Activated naive CD8-positive, alpha-beta T cell treated with anti-CD3 and anti-CD28 coated beads, Interleukin-2, amount 50 U/mL, for 16 hours (primary cell): ENCODE measurements around the gene UMOD.

ENCODE experiments used
- DNase-seq: peaks from one replicate; pipeline ENCODE4 v3.0.0-alpha.2; 2020; ENCODE audit warnings: low read depth, low spot score

UMOD gene

DNA sequence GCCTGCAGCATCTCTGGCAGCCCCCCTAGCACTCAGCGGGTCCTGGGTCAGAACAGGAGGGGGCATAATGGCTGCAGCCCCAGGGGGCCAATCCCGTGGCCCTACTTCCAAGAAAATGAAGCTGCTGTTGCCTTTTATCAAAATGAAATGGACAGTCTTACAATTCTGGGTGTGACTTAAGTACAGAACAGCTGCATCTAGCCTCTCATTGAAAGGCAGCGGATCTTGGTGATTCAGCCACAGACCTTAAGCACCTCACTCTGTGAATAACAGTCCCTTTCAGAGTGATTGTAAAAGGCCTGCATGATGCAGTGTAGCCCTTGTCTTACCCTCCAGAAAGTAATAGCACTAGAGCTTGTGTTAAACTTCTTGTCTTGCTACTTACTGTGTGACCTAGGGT, 11.5 kb upstream of the UMOD start:
- DNase-seq: no peak

DNA sequence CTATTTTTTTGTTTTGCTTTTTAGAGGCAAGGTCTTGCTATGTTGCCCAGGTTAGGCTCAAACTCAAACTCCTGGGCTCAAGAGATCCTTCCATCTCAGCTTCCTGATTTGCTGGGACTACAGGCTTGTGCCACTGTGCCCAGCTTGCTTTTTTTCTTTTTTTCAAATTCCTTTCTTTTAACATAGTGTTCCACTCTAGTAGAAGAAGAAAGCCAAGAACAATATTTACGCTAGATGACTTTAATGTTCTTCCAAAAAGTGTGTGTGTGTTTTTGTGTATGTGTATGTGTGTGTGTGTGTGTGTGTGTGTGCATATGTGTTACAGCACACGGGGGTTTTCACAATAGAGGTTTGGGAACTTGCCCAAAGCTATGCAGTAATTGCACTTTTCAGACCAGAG, 10.7 kb upstream of the UMOD start:
- DNase-seq: no peak

DNA sequence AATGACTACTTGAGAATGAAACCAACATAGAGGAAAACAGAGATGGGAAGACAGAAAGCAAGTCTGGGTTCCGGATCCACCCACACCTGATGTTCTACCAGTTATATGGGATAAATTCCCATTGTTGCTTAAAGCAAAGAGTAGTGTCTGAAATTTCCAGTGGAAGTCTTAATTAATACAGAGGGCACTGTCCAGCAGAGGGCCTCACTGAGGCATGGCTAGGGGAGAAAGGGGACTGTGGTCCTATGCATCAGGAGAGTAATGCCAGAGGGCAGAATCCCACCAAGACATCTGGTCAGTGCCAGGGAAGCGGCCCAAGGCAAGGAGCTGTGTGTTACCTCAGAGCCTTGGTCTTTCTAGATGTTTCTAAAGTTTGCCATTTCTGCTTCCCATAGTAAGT, 7.5 kb upstream of the UMOD start:
- no peak for DNase-seq

DNA sequence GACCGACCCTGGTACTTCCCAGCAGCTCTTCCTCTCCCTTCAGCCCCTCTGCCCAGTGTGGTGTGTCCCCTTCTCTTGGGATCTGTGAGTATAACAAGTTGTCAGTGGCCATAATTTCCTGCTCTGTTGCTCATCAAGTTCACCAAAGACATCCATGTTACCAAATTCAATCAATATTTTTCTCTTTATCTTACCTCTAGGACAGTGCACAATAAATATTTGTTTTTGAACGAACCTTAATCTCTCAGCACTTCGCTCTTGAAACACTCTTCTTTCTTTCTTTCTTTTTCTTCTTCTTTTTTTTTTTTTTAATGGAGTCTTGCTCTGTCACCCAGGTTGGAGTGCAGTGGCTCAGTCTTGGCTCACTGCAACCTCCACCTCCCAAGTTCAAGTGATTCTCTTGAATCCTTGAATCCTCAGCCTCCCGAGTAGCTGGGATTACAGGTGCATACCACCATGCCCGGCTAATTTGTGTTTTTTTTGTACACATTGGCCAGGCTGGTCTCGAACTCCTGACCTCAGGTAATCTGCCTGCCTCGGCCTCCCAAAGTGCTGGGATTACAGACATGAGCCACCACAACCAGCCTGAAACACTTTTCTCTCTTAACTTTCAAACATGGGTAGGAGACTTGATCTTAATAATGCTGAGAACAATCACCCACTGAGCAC, 2.7 kb upstream of the UMOD start:
- no peak for DNase-seq

DNA sequence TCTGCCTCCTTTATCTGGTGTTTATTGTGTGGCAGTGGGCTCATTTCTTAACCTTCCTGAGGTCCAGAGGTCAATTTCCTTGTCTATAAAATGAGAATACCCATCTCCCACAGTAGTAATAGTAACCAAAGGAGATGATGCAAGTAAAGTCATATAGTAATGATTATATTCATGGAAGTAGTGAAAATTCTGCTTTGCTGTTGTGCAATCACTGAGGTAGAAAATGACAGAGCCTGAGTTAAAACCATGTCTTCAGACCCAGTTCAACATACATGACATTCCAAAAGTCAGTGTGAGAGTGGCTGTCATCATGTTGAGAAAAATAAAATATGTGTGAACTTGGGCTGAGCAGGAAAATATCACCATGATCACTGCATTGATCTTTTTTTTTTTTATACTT, 864 bp upstream of the UMOD start:
- no peak for DNase-seq

DNA sequence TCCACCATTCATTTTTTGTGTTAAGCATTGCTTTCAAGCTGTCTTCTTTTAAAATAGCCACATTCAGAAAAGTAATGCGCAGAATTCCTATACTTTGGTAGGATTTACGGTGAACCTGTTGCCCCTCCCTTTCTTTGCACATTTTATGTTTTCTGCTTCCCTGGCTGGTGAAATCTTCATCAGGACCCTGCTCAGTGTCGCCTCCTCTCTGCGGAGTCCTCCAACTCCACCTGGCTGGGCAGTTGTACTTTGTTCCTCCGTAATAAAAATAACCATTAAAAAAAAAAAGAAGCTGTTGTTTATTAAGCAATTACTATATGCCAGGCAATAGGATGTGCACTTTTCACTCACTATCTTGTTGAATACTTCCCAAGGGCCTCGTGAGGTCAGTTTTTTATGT, 2.9 kb downstream of the UMOD start:
- no peak for DNase-seq

DNA sequence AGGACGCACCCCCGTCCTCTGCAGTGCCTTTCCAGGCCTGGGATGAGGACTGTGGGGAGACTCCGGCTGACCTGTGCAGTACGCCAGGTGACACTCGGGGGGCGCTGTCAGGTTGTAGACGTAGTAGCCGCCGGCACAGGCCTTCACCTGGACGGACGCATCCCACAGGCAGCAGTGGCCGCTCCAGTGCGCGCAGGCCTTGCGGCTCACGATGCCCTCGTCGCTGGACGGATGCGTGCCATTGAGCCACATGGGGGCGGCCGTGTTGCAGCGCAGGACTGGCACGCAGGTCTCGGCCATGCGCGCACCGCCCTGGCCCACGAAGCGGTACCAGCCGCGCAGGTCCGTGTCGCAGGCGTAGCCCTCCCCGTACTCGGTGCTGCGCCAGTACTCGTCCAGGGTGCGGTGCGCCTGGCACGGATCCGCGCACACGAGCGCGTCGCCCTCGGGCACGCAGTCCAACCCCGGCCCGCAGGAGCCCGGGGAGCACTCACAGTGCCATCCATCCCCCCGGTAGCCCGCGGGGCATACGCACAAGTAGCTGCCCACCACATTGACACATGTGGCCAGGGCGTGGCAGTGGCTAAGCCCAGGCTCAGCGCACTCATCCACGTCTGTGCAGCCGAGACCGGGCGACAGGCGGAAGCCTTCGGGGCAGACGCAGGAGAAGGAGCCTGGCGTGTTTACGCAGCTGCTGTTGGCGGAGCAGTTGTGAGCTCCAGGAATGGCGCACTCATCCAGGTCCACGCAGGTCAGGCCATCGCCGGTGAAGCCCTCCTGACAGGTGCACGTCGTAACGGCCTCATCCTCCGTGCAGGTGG, 3.9 kb downstream of the UMOD start:
- DNase-seq: no peak

DNA sequence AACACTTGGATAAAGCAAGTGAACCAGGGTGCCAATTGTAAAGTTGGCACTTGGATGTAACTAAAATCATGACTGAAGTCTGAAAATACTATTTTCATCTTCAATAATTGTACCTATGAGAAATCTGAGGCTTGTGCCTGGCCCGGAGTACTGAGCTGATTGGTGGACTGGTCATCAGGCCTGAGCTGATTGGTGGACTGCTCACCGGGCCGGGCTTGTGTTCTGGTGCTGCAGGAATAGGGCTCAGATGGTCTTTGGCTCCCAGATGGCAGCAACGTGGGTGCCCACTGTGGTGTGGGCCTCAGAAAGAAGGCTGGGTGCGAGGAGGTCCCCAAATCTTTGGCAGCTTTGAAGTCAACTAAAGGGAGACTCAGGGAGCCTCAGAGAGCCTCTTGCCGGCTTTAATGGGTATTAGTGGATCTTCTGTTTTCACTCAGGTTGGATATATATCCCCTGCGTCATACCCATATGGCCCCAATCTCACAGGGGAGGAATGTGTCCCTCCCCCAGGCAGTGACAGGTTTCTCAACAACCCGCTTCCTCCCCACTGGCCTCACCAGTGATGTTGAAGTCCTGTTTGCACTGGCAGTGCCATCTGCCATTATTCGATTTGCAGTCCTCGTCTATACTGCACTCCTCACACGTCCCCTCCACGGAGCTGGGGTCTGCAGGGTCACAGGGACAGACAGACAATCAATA, 4.7 kb downstream of the UMOD start:
- no peak for DNase-seq

DNA sequence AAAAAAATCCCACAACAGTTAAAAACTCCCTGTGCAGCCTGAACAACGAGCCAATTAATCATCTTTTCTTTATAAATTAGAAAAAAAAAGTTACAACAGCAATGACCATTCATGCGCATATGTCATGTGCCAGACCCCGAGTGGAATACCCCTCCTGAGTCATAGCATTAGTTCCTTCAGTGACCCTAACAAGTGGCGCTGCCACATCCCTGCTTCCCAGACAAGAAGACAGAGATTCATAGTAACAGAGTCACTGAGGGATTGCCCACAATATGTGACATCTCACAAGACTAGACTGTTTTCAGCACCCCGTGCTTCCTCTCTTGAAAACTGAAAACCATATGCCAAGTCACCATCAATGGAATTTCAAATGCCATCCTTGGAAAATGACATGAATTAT, 7.9 kb downstream of the UMOD start:
- DNase-seq: no peak

DNA sequence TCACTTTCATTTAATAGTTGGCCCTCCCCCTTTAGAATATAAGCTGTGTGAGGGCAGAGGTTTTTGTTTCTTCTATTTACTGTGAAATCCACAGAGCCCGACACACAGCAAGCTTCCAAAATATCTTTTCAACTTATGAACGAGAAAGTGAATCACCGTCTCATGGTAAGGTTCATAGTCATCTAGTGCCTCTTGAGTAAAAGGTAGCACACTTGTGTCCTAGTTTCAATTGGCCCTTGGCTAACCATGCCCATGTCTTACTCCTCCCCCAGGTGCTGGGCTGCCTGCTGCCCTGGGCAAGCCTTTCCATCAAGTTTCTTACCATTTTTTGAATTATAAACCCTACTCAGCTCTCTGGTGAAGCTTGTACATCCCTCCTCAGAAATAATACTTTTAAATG, 12.8 kb downstream of the UMOD start:
- DNase-seq: no peak

DNA sequence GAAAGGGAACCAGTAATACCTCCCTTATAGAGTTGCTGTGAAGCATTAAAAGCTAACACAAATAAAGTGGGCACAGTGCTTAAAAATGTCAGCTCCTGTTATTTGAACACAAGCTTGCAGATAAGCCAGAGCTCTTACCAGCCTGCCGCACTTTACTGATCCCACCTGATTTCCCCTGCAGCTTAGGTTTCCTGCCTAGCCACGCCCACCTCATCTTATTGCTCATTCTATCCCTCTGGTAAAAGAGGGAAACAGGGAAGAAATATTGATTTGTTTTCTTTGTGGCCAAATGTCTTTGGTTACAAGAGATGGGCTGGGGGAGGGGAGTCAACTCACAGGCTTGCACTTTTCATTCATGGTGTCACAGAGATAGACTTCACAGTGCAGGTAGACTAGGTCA, 15.6 kb downstream of the UMOD start:
- DNase-seq: no peak

DNA sequence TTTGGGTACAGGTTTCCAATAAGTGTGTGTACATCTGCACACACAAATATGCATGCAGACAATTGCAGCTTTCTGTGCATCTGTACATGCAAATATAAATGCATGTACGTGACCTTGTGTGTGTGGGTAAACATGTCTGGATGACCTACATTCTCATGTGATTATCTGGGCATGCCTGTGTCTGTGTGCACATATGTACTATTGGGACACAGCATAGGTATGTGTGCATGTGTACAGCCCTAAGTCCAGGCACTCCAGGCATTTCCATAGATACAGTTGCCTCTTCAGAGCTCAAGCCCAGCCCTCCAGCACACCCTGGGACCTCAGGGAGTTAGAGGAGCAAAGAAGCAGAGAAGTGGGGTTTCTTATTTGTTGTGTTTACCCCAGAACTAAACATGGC, 18.1 kb downstream of the UMOD start:
- DNase-seq: no peak

DNA sequence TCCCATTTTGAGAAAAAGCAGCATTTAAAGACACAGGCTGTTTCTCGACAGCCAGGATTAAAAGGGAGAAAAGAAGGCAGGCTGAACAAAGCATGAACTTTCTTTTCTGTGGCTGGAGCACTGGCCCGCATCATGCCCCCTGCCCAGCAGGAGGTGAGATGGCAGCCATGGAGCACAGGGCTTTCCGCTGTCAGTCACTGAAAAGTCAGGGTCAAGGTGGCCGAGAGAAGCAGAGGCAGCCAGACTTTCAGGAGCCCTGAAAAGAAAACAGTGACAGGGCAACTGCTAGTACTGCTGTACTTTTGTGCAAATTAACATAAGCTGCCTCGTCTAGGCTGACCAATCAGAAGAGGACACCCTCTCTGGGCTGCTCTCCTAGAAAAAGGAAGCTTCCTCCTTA, 19.4 kb downstream of the UMOD start:
- DNase-seq: no peak

DNA sequence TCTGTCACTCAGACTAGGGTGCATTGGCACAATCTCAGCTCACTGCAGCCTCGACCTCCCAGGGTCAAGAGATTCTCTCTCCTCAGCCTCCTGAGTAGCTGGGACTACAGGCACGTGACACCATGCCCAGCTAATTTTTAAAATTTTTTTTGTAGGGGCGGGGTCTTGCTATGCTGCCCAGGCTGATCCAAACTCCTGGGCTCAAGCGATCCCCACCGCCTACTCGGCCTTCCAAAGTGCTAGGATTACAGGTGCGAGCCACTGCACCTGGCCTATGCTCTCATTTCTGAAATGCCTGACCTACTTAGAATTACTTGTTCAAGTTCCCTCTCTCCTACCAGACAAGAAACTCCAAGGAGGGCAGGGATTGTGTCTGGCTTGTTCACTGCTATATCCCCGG, 20.1 kb downstream of the UMOD start:
- DNase-seq: no peak

DNA sequence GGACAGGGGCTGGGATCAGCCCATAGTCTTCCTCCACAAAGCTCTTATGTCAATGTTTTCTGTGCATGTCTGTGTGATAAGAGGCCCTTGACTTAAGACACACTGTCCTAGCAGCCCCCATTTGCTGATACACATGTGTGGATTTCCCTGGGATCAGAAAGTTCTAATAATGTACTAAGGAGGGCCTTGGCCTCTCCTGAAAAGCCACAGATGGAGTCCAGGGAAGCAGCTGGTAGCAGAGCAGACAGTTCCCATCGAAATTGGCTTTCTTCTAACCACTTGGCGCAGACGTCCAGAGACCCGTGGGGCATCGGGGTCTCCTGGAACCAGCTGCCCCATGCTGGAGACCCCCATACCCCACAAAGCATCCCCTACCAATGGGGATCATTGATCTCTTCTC, 20.9 kb downstream of the UMOD start:
- DNase-seq: no peak

DNA sequence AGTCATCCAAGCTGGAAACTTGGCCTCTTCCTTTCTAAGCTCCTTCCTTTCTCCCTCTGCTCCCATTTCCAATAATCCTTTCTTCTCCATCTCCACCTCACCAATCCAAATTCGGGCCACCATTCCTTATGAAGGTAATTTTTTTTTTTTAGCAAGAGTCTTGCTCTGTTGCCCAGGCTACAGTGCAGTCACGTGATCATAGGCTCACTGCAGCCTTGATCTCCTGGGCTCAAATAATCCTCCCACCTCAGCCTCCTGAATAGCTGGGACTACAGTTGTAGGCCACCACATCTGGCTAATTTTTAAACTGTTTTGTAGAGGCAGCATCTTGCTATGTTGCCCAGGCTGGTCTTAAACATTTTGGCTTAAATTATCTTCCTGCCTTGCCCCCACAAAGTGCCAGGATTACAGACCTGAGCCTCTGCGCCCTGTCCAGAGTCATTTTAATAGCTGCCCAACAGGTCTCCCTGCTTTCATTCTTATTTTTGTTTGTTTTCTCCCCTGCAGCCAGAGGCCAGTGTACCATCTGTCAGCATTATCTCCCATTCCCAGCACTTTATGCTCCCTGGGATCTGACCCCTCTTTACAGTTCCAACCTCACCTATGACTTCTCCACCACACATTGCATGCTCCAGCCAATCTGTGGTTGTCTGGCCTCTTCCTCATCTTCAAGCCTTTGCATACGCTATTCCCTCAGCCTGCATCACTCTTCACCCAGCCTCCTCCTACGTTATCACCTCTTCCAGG, 22.9 kb downstream of the UMOD start:
- DNase-seq: no peak

DNA sequence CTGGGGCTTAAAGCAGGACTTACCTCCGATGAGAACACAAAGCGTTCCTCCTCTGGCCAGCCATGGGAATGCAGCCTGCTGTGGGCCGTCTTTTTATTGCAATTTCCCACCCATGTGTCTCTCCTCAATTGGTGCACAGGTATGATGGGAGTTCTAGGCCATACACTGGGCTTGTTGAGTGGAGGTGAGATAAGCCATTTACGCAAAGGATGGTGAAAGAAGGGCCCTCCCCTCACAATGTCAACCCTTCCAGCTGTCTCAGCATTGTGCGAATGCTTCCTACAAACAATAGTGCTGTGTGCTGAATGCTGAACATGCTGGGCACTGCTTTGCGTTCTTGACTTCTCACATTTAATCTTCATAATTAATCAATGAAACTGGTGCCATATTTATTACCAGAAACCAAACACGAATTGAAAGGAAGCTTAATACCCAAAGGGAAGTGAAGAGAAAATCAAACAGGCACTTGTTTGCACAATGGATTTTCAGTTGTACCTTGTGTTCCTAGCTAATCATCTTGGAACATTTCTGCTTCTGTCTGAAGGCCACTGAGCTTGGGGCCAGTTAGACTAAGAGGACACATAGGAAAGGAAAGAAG, 25.0 kb downstream of the UMOD start, which contains the start of gene GP2:
GP2 (minus strand) TSS at position 70 of the 598 bp plus-strand sequence. CDS start 1,082 bp downstream, outside the sequence.
- DNase-seq: no peak

DNA sequence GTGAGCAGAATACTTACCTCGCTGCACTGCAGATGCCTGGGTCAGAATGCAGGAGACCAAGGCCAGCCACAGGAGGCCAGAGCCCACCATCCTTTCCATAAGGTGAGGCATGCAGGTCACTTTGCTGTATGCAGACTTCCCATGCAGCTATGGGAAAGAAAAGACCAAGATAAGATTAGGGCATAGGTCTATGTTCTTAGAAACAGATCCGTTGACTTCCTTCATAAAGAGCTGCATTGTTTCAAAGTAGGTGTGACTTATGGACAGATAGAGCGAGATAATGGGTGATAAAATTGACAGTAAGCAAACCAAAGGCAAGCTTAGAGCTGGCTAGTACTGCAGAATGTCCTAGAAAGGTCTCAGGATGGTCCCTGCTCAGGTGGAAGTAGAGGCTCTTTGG, 26.2 kb downstream of the UMOD start:
- no peak for DNase-seq

DNA sequence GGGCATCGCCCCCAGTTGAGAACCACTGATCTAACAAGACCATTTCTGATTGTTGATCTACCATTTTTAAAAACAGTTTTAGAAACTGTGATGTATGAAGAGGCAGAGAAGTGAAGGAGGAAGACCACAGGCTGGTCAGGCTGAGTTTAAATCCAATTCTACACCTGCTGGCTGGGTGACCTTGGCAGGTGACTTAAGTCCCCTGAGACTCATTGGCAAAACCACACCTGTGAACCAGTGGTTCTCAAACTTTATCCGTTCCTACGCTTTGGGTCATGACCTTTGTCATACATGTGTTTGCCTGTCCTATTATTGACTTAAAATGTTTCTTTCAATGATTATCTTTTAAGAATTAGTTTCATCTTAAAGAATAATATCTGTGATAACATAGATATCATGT, 27.5 kb downstream of the UMOD start:
- no peak for DNase-seq

DNA sequence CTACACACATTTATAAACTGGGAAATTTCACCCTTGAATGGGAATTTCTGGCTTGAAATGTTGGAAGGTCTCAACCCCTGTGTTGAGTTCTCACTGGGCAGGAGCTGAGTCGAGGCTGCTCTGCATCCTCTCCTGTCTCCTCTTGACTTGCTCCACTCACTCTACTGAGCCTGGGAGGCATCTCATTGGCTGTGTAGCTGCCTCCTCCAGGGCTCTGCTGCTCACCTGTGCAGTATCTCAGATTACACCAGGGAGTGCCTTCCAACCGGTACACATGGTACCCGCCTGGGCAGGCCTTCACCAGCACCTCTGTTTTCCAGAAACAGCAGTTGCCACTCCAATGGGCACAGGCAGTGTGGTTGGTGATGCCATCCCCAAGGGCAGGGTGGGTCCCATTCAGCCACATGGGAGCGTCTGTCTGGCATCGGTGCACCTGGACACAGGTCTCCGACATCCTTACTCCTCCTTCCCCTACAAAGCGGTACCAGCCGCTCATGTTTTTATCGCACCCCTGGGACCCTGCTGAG, 28.9 kb downstream of the UMOD start:
- DNase-seq: no peak

DNA sequence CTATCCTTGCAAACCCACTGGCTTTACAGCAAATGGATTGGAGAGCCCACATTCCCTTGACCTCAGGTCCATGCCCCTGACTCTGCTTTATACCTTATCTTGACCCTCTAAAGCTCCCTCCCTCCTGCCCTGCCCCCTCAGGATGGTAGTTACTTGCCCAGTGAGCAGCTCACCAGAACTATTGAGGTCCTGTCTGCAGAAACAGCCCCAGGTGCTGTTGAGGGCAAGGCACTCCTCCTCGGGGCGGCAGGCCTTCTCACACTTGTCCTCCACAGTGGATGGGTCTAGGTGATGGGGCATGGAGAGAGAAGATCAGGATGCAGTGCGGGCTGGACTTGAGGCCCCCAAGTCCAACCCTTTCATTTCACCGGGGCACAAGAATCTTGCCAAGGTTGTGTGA, 29.8 kb downstream of the UMOD start:
- no peak for DNase-seq
